Fibroblast of skin of left biceps (primary cell): ENCODE data around the gene KRT33A.
"Not testable (repeated sequence)": the region's sequence is repeated elsewhere in the genome, so short reads cannot be mapped to it uniquely, and the experiment has no call there.

ENCODE experiments used
- DNase-seq, 2 experiments: peaks; one replicate each; pipeline ENCODE4 v3.0.0-alpha.2; 2013; ENCODE audit warnings: low read depth in 2 of 2

The KRT33A gene

DNA sequence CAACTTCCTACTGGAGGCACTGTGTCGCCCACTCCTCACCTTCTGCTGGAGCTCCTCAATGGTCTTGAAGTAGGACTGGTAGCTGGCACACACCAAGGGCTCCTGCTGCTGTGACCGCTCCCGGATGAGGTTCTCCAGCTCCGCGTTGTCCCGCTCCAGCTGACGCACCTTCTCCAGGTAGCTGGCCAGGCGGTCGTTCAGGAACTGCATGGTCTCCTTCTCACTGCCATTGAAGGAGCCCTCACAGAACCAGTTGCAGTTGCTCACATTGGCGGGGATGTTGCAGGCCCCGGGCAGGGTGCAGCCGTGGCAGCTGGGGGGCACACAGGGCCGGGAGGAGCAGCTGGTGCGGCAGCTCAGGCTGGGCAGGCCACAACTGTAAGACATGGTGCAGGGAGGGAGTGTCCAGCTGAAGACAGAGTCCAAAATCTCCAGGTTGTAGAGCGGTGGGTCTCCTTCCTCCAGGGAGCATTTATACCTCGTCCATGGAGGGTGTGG, at the start of gene KRT33A:
TSS of gene KRT33A (minus strand) at position 448 of the 498 bp plus-strand sequence. CDS start at position 387, 61 bp downstream.
- not testable (repeated sequence) for DNase-seq

DNA sequence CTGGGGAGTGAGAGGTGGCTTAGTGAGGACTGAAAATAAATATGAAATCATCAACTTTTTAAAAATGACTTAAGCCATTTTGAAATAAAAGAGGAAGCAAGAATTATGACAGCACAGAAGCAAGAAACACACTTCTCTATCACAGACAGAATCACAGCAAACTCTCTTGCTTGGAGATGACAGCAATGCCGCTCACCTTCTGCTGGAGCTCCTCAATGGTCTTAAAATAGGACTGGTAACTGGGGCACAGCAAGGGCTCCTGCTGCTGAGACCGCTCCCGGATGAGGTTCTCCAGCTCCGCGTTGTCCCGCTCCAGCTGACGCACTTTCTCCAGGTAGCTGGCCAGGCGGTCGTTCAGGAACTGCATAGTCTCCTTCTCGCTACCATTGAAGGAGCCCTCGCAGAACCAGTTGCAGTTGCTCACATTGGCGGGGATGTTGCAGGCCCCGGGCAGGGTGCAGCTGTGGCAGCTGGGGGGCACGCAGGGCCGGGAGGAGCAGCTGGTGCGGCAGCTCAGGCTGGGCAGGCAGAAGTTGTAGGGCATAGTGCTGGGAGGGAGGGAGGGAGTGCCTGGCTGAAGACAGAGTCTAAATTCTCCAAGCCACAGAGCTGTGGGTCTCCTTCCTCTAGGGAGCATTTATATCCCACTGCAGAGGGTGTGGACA, 46.5 kb upstream of the KRT33A start, which contains the start of gene KRT31:
TSS of gene KRT31 (minus strand) at position 613 of the 665 bp plus-strand sequence. CDS start at position 544, 69 bp downstream.
- no peak for DNase-seq

DNA sequence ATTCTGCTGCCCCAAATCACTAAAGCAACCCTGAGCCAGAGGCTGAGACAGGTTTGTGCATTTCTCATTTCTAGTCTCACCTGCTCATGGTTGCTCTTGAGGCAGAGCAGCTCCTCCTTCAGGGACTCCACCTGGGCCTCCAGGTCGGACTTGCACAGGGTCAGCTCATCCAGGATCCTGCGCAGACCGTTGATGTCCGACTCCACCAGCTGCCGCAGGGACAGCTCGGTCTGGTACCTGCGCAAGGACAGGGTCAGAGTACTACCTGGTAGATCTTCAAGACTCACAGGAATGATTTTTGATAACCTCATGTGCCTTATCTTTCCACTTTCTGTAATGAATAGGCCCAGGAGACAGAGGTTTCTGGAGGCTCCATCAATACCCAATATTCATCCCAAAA, 45.7 kb upstream of the KRT33A start:
- no peak for DNase-seq

DNA sequence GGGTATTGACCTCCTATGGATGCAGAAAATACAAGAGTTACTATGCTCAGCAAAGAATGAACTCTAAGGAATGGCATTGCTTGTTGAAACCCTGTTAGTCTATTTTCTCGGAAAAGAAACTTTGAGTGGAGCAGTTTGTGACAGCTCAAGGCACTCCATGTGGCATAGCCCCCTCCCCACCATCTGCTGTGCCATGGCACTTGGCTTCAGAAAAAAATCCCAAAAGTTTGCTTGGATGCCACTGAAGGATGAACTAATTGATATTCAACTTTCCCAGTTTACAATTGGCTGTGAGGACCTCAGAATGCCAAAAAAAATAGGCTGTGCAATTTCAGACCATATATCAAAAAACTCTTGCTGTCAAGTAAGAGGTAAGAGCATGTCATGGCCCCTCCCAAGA, 45.0 kb upstream of the KRT33A start:
- DNase-seq = no peak

DNA sequence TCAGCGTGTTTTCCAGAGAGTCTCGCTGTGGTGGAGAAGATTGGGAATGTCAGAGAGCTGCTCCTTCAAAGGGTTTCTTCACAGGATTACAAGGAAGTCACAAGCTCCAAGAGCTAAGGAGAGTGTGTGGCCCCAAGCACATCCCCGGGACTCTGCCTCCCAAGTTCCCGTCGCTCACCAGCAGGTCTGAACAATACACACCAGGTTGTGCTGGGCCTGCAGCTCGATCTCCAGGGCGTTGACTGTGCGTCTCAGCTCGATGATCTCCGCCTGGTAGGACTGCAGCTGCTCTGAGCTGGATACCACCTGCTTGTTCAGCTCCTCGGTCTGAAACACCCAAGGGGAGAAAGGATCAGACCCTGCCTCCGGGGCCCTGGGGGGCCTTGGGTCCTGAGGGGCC, 44.4 kb upstream of the KRT33A start:
- not testable (repeated sequence) for DNase-seq

DNA sequence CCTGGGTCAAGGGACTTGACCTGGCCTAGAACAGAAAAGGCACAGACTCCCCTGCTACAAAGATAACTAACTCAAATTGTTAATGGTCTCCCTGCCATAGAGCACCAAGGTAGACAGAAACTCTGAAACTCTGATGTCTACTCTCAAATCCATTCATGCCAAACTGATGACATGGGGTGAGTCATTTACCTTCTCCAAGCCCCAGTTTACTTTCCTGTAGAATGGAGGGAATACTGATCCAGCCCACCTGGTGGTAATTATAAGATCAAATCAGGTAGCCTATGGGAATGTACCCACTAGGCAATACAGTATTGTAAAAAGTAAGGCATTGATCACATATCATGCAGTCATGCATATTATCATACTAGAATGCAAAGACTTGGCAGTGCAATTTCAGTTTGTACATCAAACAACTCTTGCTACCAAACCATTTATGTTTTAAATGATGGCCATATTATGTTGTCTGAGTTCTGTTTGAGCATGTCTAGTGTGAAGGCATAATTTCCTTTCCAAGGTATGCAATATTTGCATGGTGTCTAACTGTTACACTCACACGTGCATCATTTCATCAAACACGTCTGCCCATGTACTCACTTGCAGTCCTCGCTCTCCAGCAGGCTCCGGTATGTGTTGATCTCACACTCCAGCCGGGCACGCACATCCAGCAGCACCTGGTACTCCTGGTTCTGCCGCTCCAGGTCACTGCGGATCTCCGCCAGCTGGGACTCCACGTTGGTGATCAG, 43.8 kb upstream of the KRT33A start:
- no peak for DNase-seq

DNA sequence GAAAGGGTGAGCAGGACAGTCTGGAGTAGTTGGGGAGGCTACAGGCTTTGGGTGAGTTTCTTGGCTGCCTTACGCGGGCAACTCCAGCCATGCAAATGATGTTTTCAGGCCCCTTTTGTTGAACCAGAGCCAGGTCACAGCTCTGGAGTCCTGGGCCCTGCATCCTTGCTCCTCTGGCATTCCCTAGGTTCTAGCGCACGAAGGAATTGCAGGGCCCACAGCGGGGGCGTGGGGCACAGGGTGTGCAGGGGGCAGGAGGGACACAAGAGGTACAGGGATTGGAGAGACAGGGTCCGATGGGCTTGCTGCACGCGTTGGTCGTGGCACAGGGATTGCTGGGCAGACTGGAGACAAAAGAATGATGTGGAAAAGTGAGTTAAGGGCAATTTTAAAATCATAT, 43.2 kb upstream of the KRT33A start:
- no peak for DNase-seq

DNA sequence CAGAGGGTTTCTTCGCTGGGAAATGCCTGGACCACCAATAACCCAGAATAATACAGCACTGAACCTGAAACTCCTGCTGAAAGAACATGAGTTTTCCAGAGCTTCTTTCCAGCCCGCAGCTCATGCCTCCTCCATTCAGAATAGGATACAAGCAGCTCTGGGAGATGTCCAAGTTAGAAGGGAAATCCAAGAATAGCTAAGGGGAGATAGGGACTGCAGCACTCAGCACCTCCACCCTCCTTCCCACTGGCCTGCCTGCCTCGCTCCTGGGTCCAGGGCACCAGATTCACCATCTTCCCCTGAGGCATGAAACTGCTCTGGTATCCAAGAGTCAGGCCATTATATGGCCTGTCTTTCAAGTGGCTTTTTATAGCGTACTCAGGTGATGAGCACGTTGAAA, 42.7 kb upstream of the KRT33A start:
- no peak for DNase-seq

DNA sequence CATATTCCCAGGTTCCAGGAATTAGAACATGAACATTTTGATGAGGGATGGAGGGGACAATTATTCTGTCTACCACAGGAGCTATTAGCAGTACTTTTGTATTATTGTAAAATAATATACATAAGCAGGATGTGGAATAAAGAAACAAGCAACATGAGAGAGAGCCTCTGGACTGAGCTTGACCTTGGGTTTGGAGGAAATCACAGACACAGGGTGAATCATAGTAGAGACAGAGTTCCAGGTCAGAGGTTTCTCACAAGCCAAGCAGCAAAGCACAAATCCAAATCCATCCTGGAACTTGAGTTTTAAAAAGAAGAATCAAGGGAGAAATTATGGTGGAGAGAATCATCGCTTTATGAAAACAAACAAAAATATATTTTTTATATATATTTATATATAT, 41.6 kb upstream of the KRT33A start:
- DNase-seq = no peak

DNA sequence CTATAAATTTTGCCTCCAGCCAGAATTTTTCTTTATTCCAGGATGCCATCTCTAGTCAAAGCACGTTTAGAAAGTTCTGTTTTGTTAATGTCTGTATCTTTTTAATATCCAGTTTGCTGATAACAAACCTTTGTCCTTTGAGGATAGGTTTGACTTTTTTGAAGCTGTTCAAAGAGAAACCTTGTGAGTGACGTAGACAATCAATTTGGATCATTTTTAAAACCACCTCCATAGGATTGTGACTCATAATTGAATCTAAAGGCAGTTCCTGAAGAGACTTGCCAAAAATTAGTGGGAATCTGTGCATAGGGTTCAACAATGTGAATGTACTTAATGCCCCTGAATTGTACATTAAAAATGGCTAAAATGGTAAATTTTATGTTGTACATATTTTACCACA, 40.9 kb upstream of the KRT33A start:
- DNase-seq = no peak

DNA sequence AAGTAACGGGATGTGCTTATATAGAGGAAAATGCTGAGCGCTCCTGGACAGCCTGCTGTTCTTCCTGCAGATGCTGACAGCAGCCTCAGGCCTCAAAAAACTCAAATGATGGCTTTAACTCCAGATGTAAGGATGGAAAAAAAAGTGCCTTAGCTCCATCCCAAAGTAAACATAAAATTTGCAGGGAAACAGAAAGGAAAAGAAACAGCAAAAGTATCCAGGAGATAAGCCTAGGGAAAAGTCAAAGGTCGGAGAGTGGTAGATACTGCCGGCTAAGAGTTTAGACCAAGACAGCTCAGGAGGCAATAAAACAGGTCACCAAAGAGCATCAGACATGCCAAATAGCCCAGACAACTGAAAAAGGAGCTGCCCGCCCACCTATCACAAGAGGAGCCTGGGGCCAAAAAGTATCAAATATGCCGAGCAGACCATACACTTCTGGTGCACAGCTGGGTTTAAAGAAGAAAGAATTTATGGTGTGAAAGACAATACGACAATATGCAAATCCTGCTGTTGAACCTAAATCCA, 39.8 kb upstream of the KRT33A start:
- no peak for DNase-seq

DNA sequence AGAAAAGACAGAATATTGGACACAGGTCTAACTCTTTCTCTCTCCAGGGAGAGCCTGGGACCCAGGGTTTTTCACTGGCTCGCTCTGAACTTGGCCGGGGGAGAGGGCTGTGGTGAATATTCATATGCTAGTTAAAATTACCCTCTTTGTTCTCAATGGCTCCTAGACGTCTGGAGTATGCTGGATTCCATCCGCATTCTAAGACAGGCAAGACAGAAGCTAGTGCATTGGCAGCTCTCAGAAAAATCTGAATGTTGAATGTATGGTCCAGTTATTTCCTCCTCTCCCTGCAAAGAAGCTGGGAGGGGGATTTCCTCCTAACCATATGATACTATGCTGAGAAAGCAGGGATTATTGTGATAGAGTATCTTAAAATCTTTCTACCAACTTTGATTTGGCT, 37.0 kb upstream of the KRT33A start:
- no peak for DNase-seq

DNA sequence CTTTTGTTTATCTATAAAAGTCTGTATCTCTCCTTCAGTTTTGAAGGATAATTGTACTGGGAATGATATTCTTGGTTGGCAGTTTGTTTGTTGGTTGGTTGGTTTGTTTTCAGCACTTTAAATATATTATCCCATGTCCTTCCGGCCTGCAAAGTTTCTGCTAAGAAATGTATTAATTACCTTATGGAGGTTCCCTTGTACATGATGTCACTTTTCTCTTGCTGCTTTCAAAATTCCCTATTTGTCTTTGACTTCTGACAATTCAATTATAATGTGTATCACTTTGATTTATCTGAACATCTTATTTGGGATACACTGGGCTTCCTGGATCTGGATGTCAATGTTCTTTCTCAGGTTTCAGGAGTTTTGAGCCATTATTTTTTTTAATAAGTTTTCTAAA, 35.6 kb upstream of the KRT33A start:
- no peak for DNase-seq

DNA sequence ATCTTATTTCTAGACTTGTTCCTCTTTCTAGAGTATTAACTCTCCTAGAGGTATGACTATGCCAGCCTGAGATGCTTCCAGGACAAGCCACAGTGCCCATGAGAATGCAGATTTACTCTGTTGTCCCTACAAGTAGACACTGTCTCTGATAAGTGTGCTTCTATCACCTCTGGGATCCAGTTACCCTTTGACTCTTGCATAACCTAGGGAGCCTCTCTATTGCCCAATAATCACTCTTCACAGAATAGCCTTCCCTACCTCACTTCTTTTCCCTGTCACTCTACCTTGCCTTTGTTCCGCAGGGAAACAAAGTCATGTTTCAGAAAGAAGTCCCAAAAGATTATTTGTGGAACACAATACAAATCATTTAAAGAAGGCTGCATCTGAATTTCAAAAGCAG, 33.1 kb upstream of the KRT33A start:
- no peak for DNase-seq

DNA sequence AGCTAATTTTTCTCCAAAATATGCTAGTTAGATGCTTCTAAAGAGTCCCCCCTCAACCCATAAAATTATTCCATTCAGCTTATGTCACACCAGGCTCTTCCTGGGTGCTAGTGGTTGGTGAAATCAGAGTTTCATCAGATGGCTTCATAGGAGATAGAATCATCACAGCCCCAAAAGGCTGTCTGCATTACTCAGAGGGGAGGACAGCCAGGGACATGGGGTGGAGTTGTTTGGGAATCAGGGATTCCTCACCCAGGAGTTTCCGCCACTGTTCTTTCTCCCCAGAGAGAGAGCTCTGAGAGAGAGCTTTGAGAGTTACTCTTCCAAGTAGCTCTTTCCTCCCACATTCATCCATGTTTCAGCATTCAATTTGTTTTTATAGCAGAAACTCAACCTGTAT, 31.8 kb upstream of the KRT33A start:
- no peak for DNase-seq

DNA sequence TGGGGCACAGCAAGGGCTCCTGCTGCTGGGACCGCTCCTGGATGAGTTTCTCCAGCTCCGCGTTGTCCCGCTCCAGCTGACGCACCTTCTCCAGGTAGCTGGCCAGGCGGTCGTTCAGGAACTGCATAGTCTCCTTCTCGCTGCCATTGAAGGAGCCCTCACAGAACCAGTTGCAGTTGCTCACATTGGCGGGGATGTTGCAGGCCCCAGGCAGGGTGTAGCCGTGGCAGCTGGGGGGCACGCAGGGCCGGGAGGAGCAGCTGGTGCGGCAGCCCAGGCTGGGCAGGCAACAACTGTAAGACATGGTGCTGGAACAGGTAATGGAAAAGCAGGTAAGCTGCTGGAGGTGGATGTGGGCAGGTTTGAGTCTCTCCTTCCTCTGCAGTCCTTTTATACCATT, 31.3 kb upstream of the KRT33A start, which contains the start of gene KRT34:
TSS of gene KRT34 (minus strand) at position 364 of the 400 bp plus-strand sequence. CDS start at position 304, 60 bp downstream.
- not testable (repeated sequence) for DNase-seq

DNA sequence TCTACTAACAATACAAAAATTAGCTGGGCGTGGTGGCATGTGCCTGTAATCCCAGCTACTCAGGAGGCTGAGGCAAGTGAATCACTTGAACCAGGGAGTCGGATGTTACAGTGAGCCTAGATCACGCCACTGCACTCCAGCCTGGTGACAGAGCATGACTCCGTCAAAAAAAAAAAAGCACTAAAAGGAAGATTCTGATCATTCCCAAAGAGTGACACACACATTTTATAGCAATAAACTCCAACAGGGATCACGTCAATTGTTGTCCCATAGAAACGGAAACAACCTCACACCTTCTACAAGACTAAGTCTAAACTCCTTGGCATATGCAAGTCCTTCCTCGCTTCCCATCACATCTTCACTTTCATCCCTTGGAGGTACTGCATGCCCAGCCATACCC, 29.5 kb upstream of the KRT33A start:
- DNase-seq = not testable (repeated sequence)

DNA sequence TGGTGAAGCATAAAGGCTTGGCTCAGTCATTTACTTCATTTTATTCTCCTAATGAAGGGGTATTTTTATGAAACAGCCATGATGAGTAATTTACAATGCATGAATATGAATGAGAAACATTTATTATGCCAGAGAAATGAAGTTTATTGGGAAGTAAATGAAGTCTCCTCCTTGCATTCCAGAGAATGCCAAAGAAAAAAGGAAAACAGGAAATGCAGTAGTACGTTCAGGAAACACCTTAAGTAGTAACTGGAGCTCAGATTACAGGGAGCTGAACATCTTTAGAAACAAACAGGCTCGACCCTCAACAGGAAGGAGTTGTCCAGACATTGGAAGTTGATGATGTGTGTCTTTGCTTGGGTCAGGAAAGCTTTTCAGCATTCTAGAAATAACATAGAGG, 26.9 kb upstream of the KRT33A start:
- DNase-seq = no peak

DNA sequence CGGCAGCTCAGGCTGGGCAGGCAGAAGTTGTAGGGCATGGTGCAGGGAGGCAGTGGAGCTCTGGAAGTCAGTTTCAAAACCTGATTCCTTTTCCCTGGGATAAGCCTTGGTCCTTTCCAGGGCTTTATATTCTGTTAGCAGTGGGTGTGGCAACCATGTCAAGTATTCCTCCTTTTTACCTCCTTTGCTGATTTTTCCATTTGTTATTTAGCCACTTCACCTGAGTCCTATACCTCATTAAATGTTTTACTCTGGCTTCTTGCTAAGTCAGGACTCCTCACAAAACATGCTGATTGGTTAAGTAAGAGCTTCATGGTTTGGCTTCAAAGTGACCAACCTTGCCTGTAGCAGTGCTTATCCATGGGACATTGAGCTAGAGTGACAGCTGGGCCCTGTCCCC, 19.1 kb upstream of the KRT33A start, which contains the start of gene KRT33B:
TSS of gene KRT33B (minus strand) at position 101 of the 400 bp plus-strand sequence. CDS start at position 38, 63 bp downstream.
- no peak for DNase-seq

DNA sequence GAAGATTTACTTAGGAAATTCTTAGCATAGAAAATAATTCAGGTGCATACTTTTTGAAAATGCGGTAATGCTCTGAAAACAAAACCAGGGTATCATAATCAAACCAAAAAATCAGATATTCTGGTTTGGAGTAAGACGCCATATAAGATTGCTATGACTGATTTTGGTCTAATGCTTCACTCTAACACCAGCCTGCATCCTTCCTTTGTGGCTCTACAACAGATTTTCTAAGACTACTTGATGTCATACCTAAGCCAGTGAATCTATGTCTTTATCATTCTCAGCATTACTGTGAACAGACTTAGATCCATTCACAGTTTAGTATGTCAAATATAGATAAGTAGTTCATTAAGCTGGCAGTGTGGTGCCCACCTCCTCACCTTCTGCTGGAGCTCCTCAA, 18.4 kb upstream of the KRT33A start:
- DNase-seq = no peak

DNA sequence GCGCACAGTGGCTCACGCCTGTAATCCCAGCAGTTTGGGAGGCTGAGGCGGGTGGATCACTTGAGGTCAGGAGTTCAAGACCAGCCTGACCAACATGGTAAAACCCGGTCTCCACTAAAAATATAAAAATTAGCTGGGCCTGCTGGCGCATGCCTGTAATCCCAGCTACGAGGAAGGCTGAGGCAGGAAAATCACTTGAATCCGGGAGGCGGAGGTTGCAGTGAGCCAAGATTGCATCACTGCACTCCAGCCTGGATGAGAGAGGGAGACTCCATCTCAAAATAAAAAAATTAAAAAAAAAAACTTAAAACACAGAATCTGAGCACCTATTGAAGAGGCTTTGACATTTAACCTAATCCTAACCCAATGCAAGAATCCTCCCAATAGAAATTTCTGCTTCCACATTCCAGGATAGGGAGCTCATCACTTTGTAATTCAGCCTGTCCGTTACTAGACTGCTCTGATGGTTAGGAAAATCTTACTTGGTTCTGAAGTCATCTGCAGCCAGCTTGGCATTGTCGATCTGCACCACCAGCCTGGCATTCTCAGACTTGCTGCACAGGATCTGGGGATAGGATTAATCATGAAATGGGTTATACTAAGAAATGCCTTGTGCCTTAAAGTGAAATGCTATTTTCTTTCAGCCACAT, 16.9 kb upstream of the KRT33A start:
- DNase-seq = peak in 1 of 2 experiments; percentile 24

DNA sequence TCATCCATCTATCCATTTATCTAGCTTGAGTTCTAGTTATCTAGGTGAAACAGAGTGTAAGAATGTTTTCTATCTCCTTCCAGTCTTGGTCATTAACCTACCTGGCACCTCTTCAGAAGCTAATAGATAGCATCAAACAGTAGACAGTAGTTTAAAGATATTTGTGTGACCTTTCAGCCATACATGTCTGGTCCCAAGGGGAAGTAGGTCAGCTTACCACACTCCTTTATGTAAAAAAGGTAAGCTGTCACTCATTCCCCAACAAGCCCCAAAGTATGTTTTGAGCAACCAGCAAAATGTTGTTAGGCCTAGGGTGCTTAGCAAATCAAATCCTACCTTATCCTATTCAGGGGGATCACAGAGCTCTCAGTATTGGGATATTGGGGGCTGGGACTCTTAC, 15.4 kb upstream of the KRT33A start:
- no peak for DNase-seq
